Activated T-cell treated with anti-CD3 and anti-CD28 coated beads, Interleukin-2, amount 50 U/mL, for 72 hours (primary cell): ENCODE results near the gene ZNF331. TPM values are rescaled to one million over a fixed set of nuclear protein-coding genes. Genes with fewer than 3 reads are reported as not detected.

Experiments used
- ATAC-seq, 2 donors: fragments of 150-1000 bp; cut with Tn5 transposase; replicated peaks in 1 of 2; 2 replicates each; pipeline ENCODE4 v1.10.0; 2021; ENCODE audit warnings: moderate library complexity in 2 of 2, mild to moderate bottlenecking in 1 of 2
- DNase-seq, 2 donors: peaks; one replicate each; pipeline ENCODE4 v3.0.0; 2021 to 2022; ENCODE audit warnings: mixed read lengths in 1 of 2
- H3K27ac Mint-ChIP-seq: one replicate; pipeline ENCODE4 v1.8.0; 2022; ENCODE audit warnings: mild to moderate bottlenecking, moderate library complexity, mixed read lengths
- H3K27me3 Mint-ChIP-seq: one replicate; pipeline ENCODE4 v1.8.0; 2022; ENCODE audit warnings: low read depth, mixed read lengths
- H3K36me3 Mint-ChIP-seq, 2 donors: one replicate each; pipeline ENCODE4 v1.8.0; 2022; ENCODE audit warnings: mixed read lengths in 2 of 2, mild to moderate bottlenecking in 1 of 2; ENCODE audit not compliant: insufficient read depth in 2 of 2
- H3K4me1 Mint-ChIP-seq: one replicate; pipeline ENCODE4 v1.8.0; 2022; ENCODE audit warnings: low read depth, mixed read lengths
- H3K4me3 Mint-ChIP-seq, 2 donors: one replicate each; pipeline ENCODE4 v1.8.0; 2022; ENCODE audit warnings: mild to moderate bottlenecking in 2 of 2, mixed read lengths in 2 of 2, moderate library complexity in 2 of 2
- H3K9me3 Mint-ChIP-seq, 2 donors: one replicate each; pipeline ENCODE4 v1.8.0; 2022; ENCODE audit warnings: mixed read lengths in 2 of 2
- total RNA-seq, 2 donors: library from RNA; stranded (reverse); gene quantifications; one replicate each; pipeline ENCODE4 v1.2.3, GENCODE V29; 2022

The ZNF331 gene
- total RNA-seq, 2 donors from 2014 or later: 63.7 to 71.4 TPM

GRCh38 chr19:53553865-53554791 is 16.2 kb downstream of the ZNF331 start:
- DNase-seq: peak; percentile 93
- H3K36me3 Mint-ChIP-seq: peaks cover 26 to 35% of the 10 kb centered on the region in 2 donors
- peak overlapping the region; percentile 99 for H3K27ac Mint-ChIP-seq
- H3K4me3 Mint-ChIP-seq: peak overlapping the region; percentile 91 to 97
- peak; percentile 89 to 90 for ATAC-seq
- no peaks in the 10 kb centered on the region for H3K27me3 Mint-ChIP-seq
- peaks cover 4% of the 10 kb centered on the region in 2 donors for H3K9me3 Mint-ChIP-seq
- peaks cover 18% of the 10 kb centered on the region for H3K4me1 Mint-ChIP-seq

GRCh38 chr19:53554804-53555203 is 16.9 kb downstream of the ZNF331 start:
- Mint-ChIP-seq H3K27ac (peak overlapping the region; percentile 99), H3K4me3 (peak overlapping the region; percentile 91 to 97), H3K27me3 (no peaks in the 10 kb centered on the region), H3K36me3 (peaks cover 26 to 39% of the 10 kb centered on the region in 2 donors), H3K4me1 (peaks cover 18% of the 10 kb centered on the region), H3K9me3 (peaks cover 6% of the 10 kb centered on the region in 2 donors)
- ATAC-seq (peak; percentile 21 to 25), DNase-seq (peak in 1 of 2 donors; percentile 25)

GRCh38 chr19:53555352-53555751 is 17.4 kb downstream of the ZNF331 start:
- DNase-seq: no peak
- H3K27ac Mint-ChIP-seq: peak overlapping the region; percentile 99
- peaks cover 7 to 8% of the 10 kb centered on the region in 2 donors for H3K9me3 Mint-ChIP-seq
- peaks cover 18% of the 10 kb centered on the region for H3K4me1 Mint-ChIP-seq
- ATAC-seq: no peak
- H3K27me3 Mint-ChIP-seq: no peaks in the 10 kb centered on the region
- H3K4me3 Mint-ChIP-seq: peak overlapping the region; percentile 91 to 97
- H3K36me3 Mint-ChIP-seq: peaks cover 27 to 42% of the 10 kb centered on the region in 2 donors

GRCh38 chr19:53571339-53571738 is 33.4 kb downstream of the ZNF331 start:
- H3K27ac Mint-ChIP-seq: no peak overlapping the region
- peaks cover 29 to 64% of the 10 kb centered on the region in 2 donors for H3K36me3 Mint-ChIP-seq
- no peak overlapping the region for H3K4me3 Mint-ChIP-seq
- ATAC-seq (no peak), DNase-seq (no peak)
- H3K4me1 Mint-ChIP-seq: peaks cover 7% of the 10 kb centered on the region
- H3K9me3 Mint-ChIP-seq: peaks cover 12 to 13% of the 10 kb centered on the region in 2 donors
- no peaks in the 10 kb centered on the region for H3K27me3 Mint-ChIP-seq

DNA sequence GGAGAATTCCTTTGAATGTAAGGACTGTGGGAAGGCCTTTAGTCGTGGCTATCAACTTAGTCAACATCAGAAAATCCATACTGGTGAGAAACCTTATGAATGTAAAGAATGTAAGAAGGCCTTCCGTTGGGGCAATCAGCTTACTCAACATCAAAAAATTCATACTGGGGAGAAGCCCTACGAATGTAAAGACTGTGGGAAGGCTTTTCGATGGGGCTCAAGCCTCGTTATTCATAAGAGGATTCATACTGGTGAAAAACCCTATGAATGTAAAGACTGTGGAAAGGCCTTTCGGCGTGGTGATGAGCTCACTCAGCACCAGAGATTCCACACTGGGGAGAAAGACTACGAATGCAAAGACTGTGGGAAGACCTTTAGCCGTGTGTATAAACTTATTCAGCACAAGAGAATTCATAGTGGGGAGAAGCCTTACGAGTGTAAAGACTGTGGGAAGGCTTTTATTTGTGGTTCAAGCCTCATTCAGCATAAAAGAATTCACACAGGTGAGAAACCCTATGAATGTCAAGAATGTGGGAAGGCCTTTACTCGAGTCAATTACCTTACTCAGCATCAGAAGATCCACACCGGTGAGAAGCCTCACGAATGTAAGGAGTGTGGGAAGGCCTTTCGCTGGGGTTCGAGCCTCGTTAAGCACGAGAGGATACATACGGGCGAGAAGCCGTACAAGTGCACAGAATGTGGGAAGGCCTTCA is 39.2 kb downstream of the ZNF331 start:
- Mint-ChIP-seq H3K4me1 (no peaks in the 10 kb centered on the region), H3K27ac (no peak overlapping the region), H3K9me3 (peaks cover 6 to 17% of the 10 kb centered on the region in 2 donors), H3K27me3 (no peaks in the 10 kb centered on the region), H3K36me3 (peaks cover 26 to 56% of the 10 kb centered on the region in 2 donors), H3K4me3 (no peak overlapping the region)
- ATAC-seq (no peak), DNase-seq (no peak)

GRCh38 chr19:53577968-53578367 is 40.0 kb downstream of the ZNF331 start:
- H3K27ac Mint-ChIP-seq: no peak overlapping the region
- no peak for DNase-seq
- peaks cover 6 to 17% of the 10 kb centered on the region in 2 donors for H3K9me3 Mint-ChIP-seq
- H3K36me3 Mint-ChIP-seq: peaks cover 26 to 53% of the 10 kb centered on the region in 2 donors
- no peaks in the 10 kb centered on the region for H3K4me1 Mint-ChIP-seq
- ATAC-seq: no peak
- no peaks in the 10 kb centered on the region for H3K27me3 Mint-ChIP-seq
- no peak overlapping the region for H3K4me3 Mint-ChIP-seq

GRCh38 chr19:53579518-53579917 is 41.6 kb downstream of the ZNF331 start:
- H3K9me3 Mint-ChIP-seq: peaks cover 8 to 12% of the 10 kb centered on the region in 2 donors
- peaks cover 23 to 46% of the 10 kb centered on the region in 2 donors for H3K36me3 Mint-ChIP-seq
- ATAC-seq: no peak

GRCh38 chr19:53580871-53581835 is 43.2 kb downstream of the ZNF331 start:
- H3K27me3 Mint-ChIP-seq: no peaks in the 10 kb centered on the region
- no peaks in the 10 kb centered on the region for H3K4me1 Mint-ChIP-seq
- no peak for DNase-seq
- ATAC-seq: peak; percentile 18 to 29
- H3K27ac Mint-ChIP-seq: peak overlapping the region; percentile 13
- H3K4me3 Mint-ChIP-seq: no peak overlapping the region
- H3K36me3 Mint-ChIP-seq: peaks cover 21 to 32% of the 10 kb centered on the region in 2 donors
- peaks cover 8 to 11% of the 10 kb centered on the region in 2 donors for H3K9me3 Mint-ChIP-seq

More at GRCh38 chr19:53579518-53579917, 41.6 kb downstream of the ZNF331 start:
- no peaks in the 10 kb centered on the region for H3K27me3 Mint-ChIP-seq
- no peaks in the 10 kb centered on the region for H3K4me1 Mint-ChIP-seq
- no peak overlapping the region for H3K4me3 Mint-ChIP-seq
- H3K27ac Mint-ChIP-seq: no peak overlapping the region
- no peak for DNase-seq

- H3K27ac Mint-ChIP-seq: no peak overlapping the region
- peak; percentile 12 to 23 for ATAC-seq
- H3K36me3 Mint-ChIP-seq: peaks cover 16 to 28% of the 10 kb centered on the region in 2 donors
- no peaks in the 10 kb centered on the region for H3K27me3 Mint-ChIP-seq
- no peaks in the 10 kb centered on the region for H3K4me1 Mint-ChIP-seq
- peaks cover 11% of the 10 kb centered on the region in 2 donors for H3K9me3 Mint-ChIP-seq
- H3K4me3 Mint-ChIP-seq: no peak overlapping the region
- no peak for DNase-seq
These were observed 43.9 kb downstream of the ZNF331 start for GRCh38 chr19:53581871-53582279.

- H3K27me3 Mint-ChIP-seq: no peaks in the 10 kb centered on the region
These were observed 45.2 kb downstream of the ZNF331 start for GRCh38 chr19:53583181-53583580.

DNA sequence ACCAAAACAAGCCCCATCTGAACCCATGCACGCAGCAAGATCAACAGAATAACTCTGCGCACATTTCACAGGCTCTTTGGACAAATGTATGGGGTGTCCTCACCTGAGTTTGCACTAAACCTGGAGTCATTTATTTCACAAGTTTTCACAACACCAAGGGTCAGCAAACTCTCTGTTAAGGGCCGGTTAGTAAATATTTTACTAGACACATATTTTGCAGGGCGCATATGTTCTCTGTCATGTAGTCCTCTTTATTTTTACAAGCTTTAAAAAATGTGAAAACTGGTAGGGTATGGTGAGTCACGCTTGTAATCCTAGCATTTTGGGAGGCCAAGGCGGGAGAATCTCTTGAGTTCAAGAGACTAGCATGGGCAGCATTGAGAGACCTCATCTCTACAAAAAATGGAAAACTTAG is 48.3 kb downstream of the ZNF331 start:
- H3K36me3 Mint-ChIP-seq: peaks cover 3 to 8% of the 10 kb centered on the region in 2 donors
- no peak overlapping the region for H3K27ac Mint-ChIP-seq
- no peak overlapping the region for H3K4me3 Mint-ChIP-seq
- peaks cover 5 to 7% of the 10 kb centered on the region in 2 donors for H3K9me3 Mint-ChIP-seq
- no peak for DNase-seq
- no peaks in the 10 kb centered on the region for H3K4me1 Mint-ChIP-seq
- H3K27me3 Mint-ChIP-seq: no peaks in the 10 kb centered on the region
- ATAC-seq: no peak

More at GRCh38 chr19:53583181-53583580, 45.2 kb downstream of the ZNF331 start:
- Mint-ChIP-seq H3K36me3 (peaks cover 6 to 15% of the 10 kb centered on the region in 2 donors), H3K27ac (no peak overlapping the region), H3K4me1 (no peaks in the 10 kb centered on the region), H3K9me3 (peaks cover 5 to 10% of the 10 kb centered on the region in 2 donors), H3K4me3 (no peak overlapping the region)
- no peak for DNase-seq
- no peak for ATAC-seq

GRCh38 chr19:53594811-53595509 is 57.0 kb downstream of the ZNF331 start:
- DNase-seq (no peak), ATAC-seq (no peak)
- no peak overlapping the region for H3K27ac Mint-ChIP-seq
- H3K4me3 Mint-ChIP-seq: no peak overlapping the region
- H3K4me1 Mint-ChIP-seq: no peaks in the 10 kb centered on the region
- no peaks in the 10 kb centered on the region for H3K36me3 Mint-ChIP-seq
- peaks cover 0 to 3% of the 10 kb centered on the region in 2 donors for H3K9me3 Mint-ChIP-seq
- no peaks in the 10 kb centered on the region for H3K27me3 Mint-ChIP-seq
